Erythroblast (primary cell): ENCODE measurements around the gene DACT1.

Experiments
- DNase-seq, 2 experiments: peaks; one replicate each; lab custom pipeline; 2025; lab: John Stamatoyannopoulos, UW
- GATA1 ChIP-seq: IDR thresholded peaks from 2 replicates; pipeline ENCODE4 v1.6.1; 2011; ENCODE audit warnings: low read depth, mild to moderate bottlenecking, control low read depth, low read length, moderate library complexity
- POLR2A ChIP-seq: IDR thresholded peaks from 2 replicates; pipeline ENCODE4 v1.6.1; 2011; ENCODE audit warnings: mild to moderate bottlenecking, low read length

Gene DACT1

DNA sequence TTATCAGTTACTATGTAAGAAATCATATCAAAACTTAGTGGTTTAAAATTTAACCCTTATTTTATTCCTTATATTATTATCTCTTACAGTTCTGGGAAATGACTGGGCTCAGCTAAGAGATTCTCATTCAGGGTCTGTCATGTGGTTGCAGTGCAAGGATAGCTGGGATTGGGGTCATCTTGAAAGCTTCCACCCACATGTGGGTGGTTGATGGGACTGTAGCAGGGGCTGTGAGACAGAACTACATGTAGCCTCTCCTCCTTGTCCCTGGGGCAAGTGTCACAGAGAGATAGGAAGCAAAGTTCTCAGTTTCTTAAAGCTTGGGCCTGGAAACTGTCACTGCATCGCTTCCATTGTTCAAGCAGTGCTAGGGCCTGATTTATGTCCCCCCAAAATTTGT is 57.8 kb downstream of the DACT1 start:
- no peak for DNase-seq
- TF ChIP-seq GATA1 = no peak
- no peak for TF ChIP-seq POLR2A

DNA sequence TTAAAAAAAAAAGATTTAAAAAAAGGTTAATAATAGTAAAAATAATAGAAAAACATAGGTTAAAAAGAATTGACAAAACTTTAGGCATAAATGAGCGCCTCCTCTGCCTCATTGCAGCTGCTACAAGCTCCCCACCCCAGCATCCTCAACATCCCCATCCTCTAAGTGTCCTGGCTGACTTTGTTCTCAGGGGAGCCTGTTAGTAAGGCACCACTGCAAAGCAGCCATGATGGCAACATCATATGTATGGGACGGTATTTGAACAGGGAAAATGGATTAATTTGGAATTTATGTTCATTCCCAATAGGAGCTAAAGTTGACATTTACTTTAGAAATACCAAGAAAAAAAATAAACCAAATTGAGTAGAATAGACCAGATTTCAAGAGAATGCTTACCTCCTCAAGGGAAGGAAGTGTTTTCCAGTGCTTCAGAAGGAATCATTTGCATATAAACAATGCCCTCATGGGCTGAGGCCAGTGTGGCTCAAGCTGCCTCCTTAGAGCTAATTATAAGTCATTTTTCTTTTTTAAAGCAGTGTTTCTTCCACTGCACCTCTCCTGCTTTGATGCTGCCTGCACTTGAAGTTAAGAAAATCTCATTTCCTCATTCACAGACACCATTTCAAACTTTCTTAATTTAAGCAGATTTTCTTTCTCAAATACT is 59.6 kb downstream of the DACT1 start:
- TF ChIP-seq GATA1 (no peak), POLR2A (no peak)
- DNase-seq = no peak
